HEK293 (cell line): Measurements from ENCODE around the gene C11orf91.

Experiments used
- CTCF ChIA-PET: fragments of 350-600 bp; formaldehyde crosslinking; extraction: SDS; loops from one replicate; lab custom pipeline; 2021; ENCODE audit warnings: antibody characterized with exemption; lab: Yijun Ruan, JAX
- POLR2A ChIA-PET: fragments of 300-600 bp; formaldehyde crosslinking; extraction: SDS; loops from one replicate; lab custom pipeline; 2020; ENCODE audit warnings: antibody characterized with exemption, inconsistent platforms; lab: Yijun Ruan, JAX
- H3K27ac ChIP-seq: fragments of 200-500 bp; sonication (Bioruptor generic); 2 replicates; pipeline ENCODE4 v1.5.1; 2014; ENCODE audit warnings: low read depth, low read length, control low read depth, inconsistent platforms; ENCODE audit errors: extremely low read depth
- H3K36me3 ChIP-seq, 2 experiments: fragments of 200-500 bp in 1 of 2; sonication (Bioruptor generic) in 1 of 2; 1 replicate in 1 of 2; 2 replicates in 1 of 2; pipeline ENCODE4 v1.5.1; 2014 to 2017; ENCODE audit warnings: inconsistent platforms in 2 of 2, low read length in 2 of 2; ENCODE audit not compliant: control insufficient read depth in 2 of 2, insufficient read depth in 1 of 2
- H3K4me1 ChIP-seq: fragments of 200-500 bp; sonication (Bioruptor generic); 2 replicates; pipeline ENCODE4 v1.5.1; 2014; ENCODE audit warnings: mild to moderate bottlenecking, low read length, inconsistent platforms; ENCODE audit not compliant: control insufficient read depth, insufficient read depth
- H3K4me3 ChIP-seq: 2 replicates; pipeline ENCODE4 v1.5.1; 2011; ENCODE audit warnings: low read depth, mild to moderate bottlenecking, control low read depth, low read length, moderate library complexity
- H3K9me3 ChIP-seq: fragments of 200-500 bp; sonication (Bioruptor generic); 2 replicates; pipeline ENCODE4 v1.5.1; 2014; ENCODE audit warnings: low read depth, low read length, inconsistent platforms; ENCODE audit not compliant: control insufficient read depth, insufficient read depth
- CTCF ChIP-seq: fragments of 450-650 bp; formaldehyde crosslinking; IDR thresholded peaks from 2 replicates; pipeline ENCODE4 v1.5.1; 2016; ENCODE audit warnings: missing biosample characterization, missing genetic modification characterization
- KLF17 ChIP-seq: fragments of 450-650 bp; formaldehyde crosslinking; IDR thresholded peaks from 2 replicates; pipeline ENCODE4 v1.5.1; 2016; ENCODE audit warnings: missing biosample characterization, missing genetic modification characterization
- KLF8 ChIP-seq: fragments of 450-650 bp; formaldehyde crosslinking; IDR thresholded peaks from 2 replicates; pipeline ENCODE4 v1.5.1; 2016; ENCODE audit warnings: missing biosample characterization, missing genetic modification characterization
- PRDM4 ChIP-seq: fragments of 450-650 bp; formaldehyde crosslinking; IDR thresholded peaks from 2 replicates; pipeline ENCODE4 v1.5.1; 2017; ENCODE audit warnings: missing biosample characterization, missing genetic modification characterization
- YY2 ChIP-seq: fragments of 450-650 bp; formaldehyde crosslinking; IDR thresholded peaks from 2 replicates; pipeline ENCODE4 v1.5.1; 2016; ENCODE audit warnings: missing biosample characterization, missing genetic modification characterization
- ZNF10 ChIP-seq: fragments of 450-650 bp; formaldehyde crosslinking; IDR thresholded peaks from 2 replicates; pipeline ENCODE4 v1.5.1; 2017; ENCODE audit warnings: missing biosample characterization, missing genetic modification characterization
- ZNF211 ChIP-seq: fragments of 450-650 bp; formaldehyde crosslinking; IDR thresholded peaks from 2 replicates; pipeline ENCODE4 v1.5.1; 2016; ENCODE audit warnings: low read depth, missing biosample characterization, missing genetic modification characterization
- ZNF24 ChIP-seq: fragments of 450-650 bp; formaldehyde crosslinking; IDR thresholded peaks from 2 replicates; pipeline ENCODE4 v1.5.1; 2016; ENCODE audit warnings: missing biosample characterization, missing genetic modification characterization
- ZNF324 ChIP-seq: fragments of 450-650 bp; formaldehyde crosslinking; IDR thresholded peaks from 2 replicates; pipeline ENCODE4 v1.5.1; 2016; ENCODE audit warnings: missing biosample characterization, missing genetic modification characterization
- ZNF426 ChIP-seq: fragments of 450-650 bp; formaldehyde crosslinking; IDR thresholded peaks from 2 replicates; pipeline ENCODE4 v1.5.1; 2017; ENCODE audit warnings: missing biosample characterization, missing genetic modification characterization, mild to moderate bottlenecking, inconsistent platforms, moderate library complexity
- ZNF529 ChIP-seq: fragments of 450-650 bp; formaldehyde crosslinking; IDR thresholded peaks from 2 replicates; pipeline ENCODE4 v1.5.1; 2017; ENCODE audit warnings: missing genetic modification characterization, missing biosample characterization; ENCODE audit not compliant: insufficient replicate concordance
- ZNF548 ChIP-seq: fragments of 450-650 bp; formaldehyde crosslinking; IDR thresholded peaks from 2 replicates; pipeline ENCODE4 v1.5.1; 2016; ENCODE audit warnings: missing biosample characterization, missing genetic modification characterization
- ZNF555 ChIP-seq: fragments of 450-650 bp; formaldehyde crosslinking; conservative IDR thresholded peaks from 2 replicates; pipeline ENCODE4 v1.5.1; 2017; ENCODE audit warnings: missing biosample characterization, mild to moderate bottlenecking, missing genetic modification characterization, inconsistent platforms
- ZNF558 ChIP-seq: fragments of 450-650 bp; formaldehyde crosslinking; IDR thresholded peaks from 2 replicates; pipeline ENCODE4 v1.5.1; 2016; ENCODE audit warnings: missing biosample characterization, missing genetic modification characterization
- ZNF626 ChIP-seq: fragments of 450-650 bp; sonication (Bioruptor Pico); formaldehyde crosslinking; IDR thresholded peaks from 2 replicates; pipeline ENCODE4 v1.5.1; 2018; ENCODE audit warnings: missing biosample characterization, missing genetic modification characterization, inconsistent platforms
- ZNF664 ChIP-seq: fragments of 450-650 bp; formaldehyde crosslinking; IDR thresholded peaks from 2 replicates; pipeline ENCODE4 v1.5.1; 2016; ENCODE audit warnings: missing biosample characterization, missing genetic modification characterization
- ZNF791 ChIP-seq: fragments of 450-650 bp; formaldehyde crosslinking; IDR thresholded peaks from 2 replicates; pipeline ENCODE4 v1.5.1; 2016; ENCODE audit warnings: missing biosample characterization, missing genetic modification characterization
- ZNF792 ChIP-seq: fragments of 450-650 bp; formaldehyde crosslinking; IDR thresholded peaks from 2 replicates; pipeline ENCODE4 v1.5.1; 2016; ENCODE audit warnings: missing biosample characterization, missing genetic modification characterization
- TF ChIP-seq, protein P1 (sequence below): fragments of 450-650 bp; formaldehyde crosslinking; IDR thresholded peaks from 2 replicates; pipeline ENCODE4 v1.5.1; 2016; ENCODE audit warnings: missing biosample characterization, missing genetic modification characterization, borderline replicate concordance
- TF ChIP-seq, protein P2 (sequence below): fragments of 450-650 bp; formaldehyde crosslinking; IDR thresholded peaks from 2 replicates; pipeline ENCODE4 v1.5.1; 2016; ENCODE audit warnings: missing biosample characterization, missing genetic modification characterization
- TF ChIP-seq, protein P3 (sequence below): fragments of 450-650 bp; formaldehyde crosslinking; IDR thresholded peaks from 2 replicates; pipeline ENCODE4 v1.5.1; 2016; ENCODE audit warnings: missing biosample characterization, missing genetic modification characterization
- TF ChIP-seq, protein P4 (sequence below): fragments of 450-650 bp; IDR thresholded peaks from 2 replicates; pipeline ENCODE4 v1.5.1; 2018; ENCODE audit warnings: missing biosample characterization, missing genetic modification characterization

Gene C11orf91

DNA sequence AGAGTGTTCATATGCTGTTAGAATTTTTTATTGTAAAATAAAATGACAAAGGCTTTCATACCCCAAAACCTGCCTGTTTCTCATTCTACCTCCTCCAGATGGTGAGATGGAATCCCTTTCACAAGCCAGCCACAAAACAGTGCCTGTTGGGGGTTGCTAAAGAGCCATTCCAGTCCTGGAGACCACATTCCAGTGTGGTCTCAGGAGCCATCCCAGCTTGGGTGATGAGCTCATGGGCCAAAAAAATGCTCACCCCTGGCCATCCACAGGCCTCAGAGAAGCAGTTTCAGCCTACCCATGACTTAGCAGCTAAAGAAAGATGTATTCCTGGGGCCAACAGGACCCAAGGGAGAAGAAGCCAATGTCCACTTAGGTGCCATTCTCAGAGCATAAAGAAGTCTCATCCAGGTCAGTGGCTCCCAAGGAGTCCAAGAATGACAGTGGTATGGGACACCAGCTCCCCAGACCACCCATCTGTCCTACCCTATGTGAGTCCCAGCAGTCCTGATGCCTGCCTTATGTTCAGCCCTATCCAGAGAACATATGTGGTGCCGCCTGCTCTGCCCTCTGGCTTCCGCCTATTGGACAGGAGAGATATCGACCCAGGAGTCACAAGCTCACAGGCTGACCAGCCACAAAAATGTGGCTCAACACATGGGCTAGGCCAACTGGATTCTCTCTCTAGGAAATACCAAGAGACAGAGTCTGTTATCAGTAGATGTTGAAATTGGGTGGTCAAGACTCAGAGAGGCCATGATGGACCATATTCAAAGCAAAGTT lies 26.4 kb downstream of the C11orf91 start:
- Histone ChIP-seq H3K36me3 (no peaks in the 10 kb centered on the region), H3K4me3 (no peak overlapping the region), H3K9me3 (no peaks in the 10 kb centered on the region), H3K27ac (no peak overlapping the region), H3K4me1 (no peaks in the 10 kb centered on the region)
- TF ChIP-seq ZNF211 (tag by site-specific recombination) (no peak), ZNF558 (tag by site-specific recombination) (no peak), CTCF (tag by site-specific recombination) (no peak), ZNF792 (tag by site-specific recombination) (no peak), ZNF426 (tag by site-specific recombination) (no peak), ZNF324 (tag by site-specific recombination) (no peak), ZNF548 (tag by site-specific recombination) (no peak), ZNF626 (tag by site-specific recombination) (no peak), YY2 (tag by site-specific recombination) (no peak), KLF17 (tag by site-specific recombination) (no peak), ZNF791 (tag by site-specific recombination) (no peak)
- TF ChIP-seq, protein P1, sequence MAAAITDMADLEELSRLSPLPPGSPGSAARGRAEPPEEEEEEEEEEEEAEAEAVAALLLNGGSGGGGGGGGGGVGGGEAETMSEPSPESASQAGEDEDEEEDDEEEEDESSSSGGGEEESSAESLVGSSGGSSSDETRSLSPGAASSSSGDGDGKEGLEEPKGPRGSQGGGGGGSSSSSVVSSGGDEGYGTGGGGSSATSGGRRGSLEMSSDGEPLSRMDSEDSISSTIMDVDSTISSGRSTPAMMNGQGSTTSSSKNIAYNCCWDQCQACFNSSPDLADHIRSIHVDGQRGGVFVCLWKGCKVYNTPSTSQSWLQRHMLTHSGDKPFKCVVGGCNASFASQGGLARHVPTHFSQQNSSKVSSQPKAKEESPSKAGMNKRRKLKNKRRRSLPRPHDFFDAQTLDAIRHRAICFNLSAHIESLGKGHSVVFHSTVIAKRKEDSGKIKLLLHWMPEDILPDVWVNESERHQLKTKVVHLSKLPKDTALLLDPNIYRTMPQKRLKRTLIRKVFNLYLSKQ (tag by site-specific recombination), result no peak
- TF ChIP-seq, protein P2, sequence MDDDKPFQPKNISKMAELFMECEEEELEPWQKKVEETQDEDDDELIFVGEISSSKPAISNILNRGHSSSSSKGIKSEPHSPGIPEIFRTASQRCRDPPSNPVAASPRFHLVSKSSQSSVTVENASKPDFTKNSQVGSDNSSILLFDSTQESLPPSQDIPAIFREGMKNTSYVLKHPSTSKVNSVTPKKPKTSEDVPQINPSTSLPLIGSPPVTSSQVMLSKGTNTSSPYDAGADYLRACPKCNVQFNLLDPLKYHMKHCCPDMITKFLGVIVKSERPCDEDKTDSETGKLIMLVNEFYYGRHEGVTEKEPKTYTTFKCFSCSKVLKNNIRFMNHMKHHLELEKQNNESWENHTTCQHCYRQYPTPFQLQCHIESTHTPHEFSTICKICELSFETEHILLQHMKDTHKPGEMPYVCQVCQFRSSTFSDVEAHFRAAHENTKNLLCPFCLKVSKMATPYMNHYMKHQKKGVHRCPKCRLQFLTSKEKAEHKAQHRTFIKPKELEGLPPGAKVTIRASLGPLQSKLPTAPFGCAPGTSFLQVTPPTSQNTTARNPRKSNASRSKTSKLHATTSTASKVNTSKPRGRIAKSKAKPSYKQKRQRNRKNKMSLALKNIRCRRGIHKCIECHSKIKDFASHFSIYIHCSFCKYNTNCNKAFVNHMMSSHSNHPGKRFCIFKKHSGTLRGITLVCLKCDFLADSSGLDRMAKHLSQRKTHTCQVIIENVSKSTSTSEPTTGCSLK (tag by site-specific recombination), result no peak
- TF ChIP-seq, protein P3, sequence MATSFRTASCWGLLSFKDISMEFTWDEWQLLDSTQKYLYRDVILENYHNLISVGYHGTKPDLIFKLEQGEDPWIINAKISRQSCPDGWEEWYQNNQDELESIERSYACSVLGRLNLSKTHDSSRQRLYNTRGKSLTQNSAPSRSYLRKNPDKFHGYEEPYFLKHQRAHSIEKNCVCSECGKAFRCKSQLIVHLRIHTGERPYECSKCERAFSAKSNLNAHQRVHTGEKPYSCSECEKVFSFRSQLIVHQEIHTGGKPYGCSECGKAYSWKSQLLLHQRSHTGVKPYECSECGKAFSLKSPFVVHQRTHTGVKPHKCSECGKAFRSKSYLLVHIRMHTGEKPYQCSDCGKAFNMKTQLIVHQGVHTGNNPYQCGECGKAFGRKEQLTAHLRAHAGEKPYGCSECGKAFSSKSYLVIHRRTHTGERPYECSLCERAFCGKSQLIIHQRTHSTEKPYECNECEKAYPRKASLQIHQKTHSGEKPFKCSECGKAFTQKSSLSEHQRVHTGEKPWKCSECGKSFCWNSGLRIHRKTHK (tag by site-specific recombination), result no peak
- POLR2A ChIA-PET, result no interaction called here
- CTCF ChIA-PET, result interaction anchor here (0.6 kb wide), 1 partner anchor 13 kb away, joined by 3 read pairs; no protein-coding TSS in a partner anchor

DNA sequence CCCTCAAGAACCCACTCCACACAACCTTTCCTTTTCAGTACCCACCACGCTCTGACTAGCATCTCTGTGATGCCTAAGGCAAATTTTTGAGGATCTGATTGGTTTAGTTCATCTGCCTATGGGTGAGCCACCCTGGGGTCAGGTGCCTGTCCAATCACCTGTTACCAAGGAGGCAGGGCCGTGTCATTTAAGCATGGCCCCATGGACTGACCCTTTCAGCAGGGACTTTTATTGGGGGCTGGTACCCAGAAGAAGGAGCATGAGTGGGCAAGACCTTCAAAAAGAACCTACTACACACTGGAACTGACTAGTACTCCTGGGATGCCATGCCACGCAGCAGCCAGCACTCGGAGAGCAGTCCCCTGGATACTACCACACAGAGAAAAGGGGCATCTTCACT lies 28.4 kb downstream of the C11orf91 start:
- Histone ChIP-seq H3K9me3 (no peaks in the 10 kb centered on the region), H3K36me3 (no peaks in the 10 kb centered on the region), H3K27ac (no peak overlapping the region), H3K4me1 (no peaks in the 10 kb centered on the region), H3K4me3 (no peak overlapping the region)
- ChIA-PET CTCF (interaction anchor here (0.6 to 0.7 kb wide), 2 partner anchors 70 to 311 kb away, joined by 3 to 4 read pairs; no protein-coding TSS in a partner anchor), POLR2A (no interaction called here)
- TF ChIP-seq ZNF529 (tag by site-specific recombination) (no peak), ZNF10 (no peak), ZNF664 (tag by site-specific recombination) (no peak), KLF8 (tag by site-specific recombination) (no peak), ZNF24 (tag by site-specific recombination) (no peak), PRDM4 (tag by site-specific recombination) (no peak), ZNF426 (tag by site-specific recombination) (no peak), ZNF555 (no peak)
- TF ChIP-seq, protein P4, sequence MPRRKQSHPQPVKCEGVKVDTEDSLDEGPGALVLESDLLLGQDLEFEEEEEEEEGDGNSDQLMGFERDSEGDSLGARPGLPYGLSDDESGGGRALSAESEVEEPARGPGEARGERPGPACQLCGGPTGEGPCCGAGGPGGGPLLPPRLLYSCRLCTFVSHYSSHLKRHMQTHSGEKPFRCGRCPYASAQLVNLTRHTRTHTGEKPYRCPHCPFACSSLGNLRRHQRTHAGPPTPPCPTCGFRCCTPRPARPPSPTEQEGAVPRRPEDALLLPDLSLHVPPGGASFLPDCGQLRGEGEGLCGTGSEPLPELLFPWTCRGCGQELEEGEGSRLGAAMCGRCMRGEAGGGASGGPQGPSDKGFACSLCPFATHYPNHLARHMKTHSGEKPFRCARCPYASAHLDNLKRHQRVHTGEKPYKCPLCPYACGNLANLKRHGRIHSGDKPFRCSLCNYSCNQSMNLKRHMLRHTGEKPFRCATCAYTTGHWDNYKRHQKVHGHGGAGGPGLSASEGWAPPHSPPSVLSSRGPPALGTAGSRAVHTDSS (tag by site-specific recombination), result no peak
